ENCODE results near the gene METRN. TPM values are rescaled to one million over a fixed set of nuclear protein-coding genes. Genes with fewer than 3 reads are reported as not detected.

The METRN gene
- total RNA-seq, 1 experiment from 2014 or later, result 23.4 TPM

DNA sequence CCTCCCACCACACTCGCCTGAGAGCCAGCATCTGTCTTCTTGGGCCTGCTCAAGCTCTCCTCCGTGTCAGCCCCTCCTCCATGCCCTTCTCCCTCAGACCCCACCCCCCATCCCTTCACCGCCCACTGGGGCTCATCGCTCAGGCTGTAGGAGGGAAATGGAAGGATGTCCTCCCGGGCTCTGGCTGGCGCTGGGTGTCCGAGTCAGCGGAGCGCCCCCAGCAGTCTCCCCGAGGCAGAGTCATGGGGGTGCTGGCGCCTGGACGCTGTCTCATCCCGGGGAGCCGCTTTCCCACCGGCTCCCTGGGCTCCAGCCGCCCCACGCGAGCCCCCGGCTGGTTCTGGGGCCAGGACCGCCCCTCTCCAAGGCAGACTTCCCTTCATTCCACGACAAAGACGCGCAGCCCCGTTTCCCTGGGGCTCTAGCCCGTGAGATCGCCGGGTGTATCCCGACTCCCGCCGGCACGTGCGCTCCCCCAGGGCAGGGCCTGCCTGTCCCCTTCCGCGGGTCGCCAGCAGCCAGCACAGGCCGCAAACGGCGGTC, 5.6 kb downstream of the METRN start:
- H3K36me3 Mint-ChIP-seq (ENCODE audit: insufficient read depth, unreplicated experiment), result peaks cover 10% of the 10 kb centered on the region

DNA sequence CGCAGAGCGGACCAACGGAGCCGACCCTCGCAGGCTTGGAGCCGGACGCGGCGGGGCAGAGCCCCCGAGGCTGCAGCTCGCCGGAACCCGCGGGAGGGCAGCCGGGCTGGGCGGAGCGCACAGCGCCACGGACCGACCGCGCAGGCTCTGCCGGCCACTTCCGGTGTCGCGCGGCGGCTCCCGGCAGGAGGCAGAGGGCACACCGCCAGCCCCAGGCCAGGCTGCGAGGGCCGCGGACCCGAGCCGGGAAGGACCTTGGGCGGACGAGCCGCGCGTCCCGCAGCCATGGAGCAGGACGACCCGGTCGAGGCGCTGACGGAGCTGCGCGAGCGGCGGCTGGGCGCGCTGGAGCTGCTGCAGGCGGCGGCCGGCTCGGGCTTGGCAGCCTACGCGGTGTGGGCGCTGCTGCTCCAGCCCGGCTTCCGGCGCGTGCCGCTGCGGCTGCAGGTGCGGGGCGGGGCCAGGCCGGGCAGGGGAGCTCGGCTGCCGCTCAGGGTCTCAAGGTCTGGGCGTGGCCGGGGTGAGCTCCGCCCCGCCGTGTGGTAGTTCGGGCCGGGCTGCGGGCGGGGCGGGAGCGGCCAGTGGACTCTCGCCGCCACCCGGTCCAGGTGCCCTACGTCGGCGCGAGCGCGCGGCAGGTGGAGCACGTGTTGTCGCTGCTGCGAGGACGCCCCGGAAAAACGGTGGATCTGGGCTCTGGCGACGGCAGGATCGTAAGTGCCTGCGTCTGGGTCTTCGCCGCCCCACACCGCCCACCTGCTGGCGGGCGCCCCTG, 6.3 kb downstream of the METRN start, which contains the start of gene ANTKMT:
TSS of gene ANTKMT (plus strand) at position 157 of the 775 bp plus-strand sequence. CDS start at position 286, 129 bp downstream.
- H3K9me3 ChIP-seq, result no peaks in the 10 kb centered on the region
- ChIA-PET POLR2A (interaction anchor here (0.6 to 2.4 kb wide), 11 partner anchors 9 to 67 kb away, joined by 3 to 12 read pairs (median 4); partner anchors contain the start of genes CHTF18, CIAO3, FBXL16 and RHBDL1), CTCF (interaction anchor here (0.6 to 1.7 kb wide), 2 partner anchors 9 to 67 kb away, joined by 4 to 13 read pairs; partner anchors contain the start of genes CHTF18 and RPUSD1)
- peak within 1 kb of the TSS; percentile 39 for H3K27ac Mint-ChIP-seq (ENCODE audit: unreplicated experiment)
- H3K36me3 ChIP-seq (ENCODE audit: control insufficient read depth, insufficient read depth, low read length), result no peaks in the 10 kb centered on the region
- peak within 1 kb of the TSS; percentile 86 for H3K4me3 ChIP-seq (ENCODE audit: low read depth, low read length)
- no peaks in the 10 kb centered on the region for H3K9me3 Mint-ChIP-seq (ENCODE audit: unreplicated experiment)
- BruUV-seq (replicated peaks), result no TSS peak
- H3K4me3 Mint-ChIP-seq (ENCODE audit: unreplicated experiment), result peak within 1 kb of the TSS; percentile 73
- peaks cover 24% of the 10 kb centered on the region for H3K4me1 ChIP-seq
- TF ChIP-seq, protein P1, sequence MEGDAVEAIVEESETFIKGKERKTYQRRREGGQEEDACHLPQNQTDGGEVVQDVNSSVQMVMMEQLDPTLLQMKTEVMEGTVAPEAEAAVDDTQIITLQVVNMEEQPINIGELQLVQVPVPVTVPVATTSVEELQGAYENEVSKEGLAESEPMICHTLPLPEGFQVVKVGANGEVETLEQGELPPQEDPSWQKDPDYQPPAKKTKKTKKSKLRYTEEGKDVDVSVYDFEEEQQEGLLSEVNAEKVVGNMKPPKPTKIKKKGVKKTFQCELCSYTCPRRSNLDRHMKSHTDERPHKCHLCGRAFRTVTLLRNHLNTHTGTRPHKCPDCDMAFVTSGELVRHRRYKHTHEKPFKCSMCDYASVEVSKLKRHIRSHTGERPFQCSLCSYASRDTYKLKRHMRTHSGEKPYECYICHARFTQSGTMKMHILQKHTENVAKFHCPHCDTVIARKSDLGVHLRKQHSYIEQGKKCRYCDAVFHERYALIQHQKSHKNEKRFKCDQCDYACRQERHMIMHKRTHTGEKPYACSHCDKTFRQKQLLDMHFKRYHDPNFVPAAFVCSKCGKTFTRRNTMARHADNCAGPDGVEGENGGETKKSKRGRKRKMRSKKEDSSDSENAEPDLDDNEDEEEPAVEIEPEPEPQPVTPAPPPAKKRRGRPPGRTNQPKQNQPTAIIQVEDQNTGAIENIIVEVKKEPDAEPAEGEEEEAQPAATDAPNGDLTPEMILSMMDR (IDR thresholded peaks at IDR 0.05; ENCODE audit: insufficient read depth in 1 of 2, low read depth in 1 of 2, low read length in 1 of 2, severe bottlenecking in 1 of 2, unreplicated experiment in 1 of 2), result no peak
- DNase-seq, result peak; percentile 89 to 95
- H3K27me3 Mint-ChIP-seq (ENCODE audit: insufficient read depth, unreplicated experiment), result no peaks in the 10 kb centered on the region
- intact Hi-C loops (cut with micrococcal nuclease; ENCODE audit: unreplicated experiment), result no loop called here
- H3K4me1 Mint-ChIP-seq (ENCODE audit: low read depth, unreplicated experiment), result no peaks in the 10 kb centered on the region
- no peaks in the 10 kb centered on the region for H3K27me3 ChIP-seq (replicated peaks; ENCODE audit: control insufficient read depth, insufficient read depth, low read length)
- H3K36me3 Mint-ChIP-seq (ENCODE audit: insufficient read depth, unreplicated experiment), result peaks cover 3% of the 10 kb centered on the region

More for the DNA sequence above, 5.6 kb downstream of the METRN start:
- H3K4me3 ChIP-seq (ENCODE audit: low read depth, low read length), result peak overlapping the region; percentile 86
- ChIA-PET CTCF (interaction anchor here (0.6 to 1.7 kb wide), 5 partner anchors 8 to 335 kb away, joined by 3 to 13 read pairs (median 3); no protein-coding TSS in a partner anchor), POLR2A (interaction anchor here (0.9 to 2.4 kb wide), 4 partner anchors 8 to 68 kb away, joined by 3 to 12 read pairs (median 5); partner anchors contain the start of genes CHTF18 and RPUSD1)
- intact Hi-C loops (cut with micrococcal nuclease; ENCODE audit: unreplicated experiment), result no loop called here
- Mint-ChIP-seq H3K4me3 (ENCODE audit: unreplicated experiment) (peak overlapping the region; percentile 73), H3K27me3 (ENCODE audit: insufficient read depth, unreplicated experiment) (no peaks in the 10 kb centered on the region), H3K9me3 (ENCODE audit: unreplicated experiment) (no peaks in the 10 kb centered on the region), H3K4me1 (ENCODE audit: low read depth, unreplicated experiment) (no peaks in the 10 kb centered on the region), H3K27ac (ENCODE audit: unreplicated experiment) (peak overlapping the region; percentile 39)
- H3K9me3 ChIP-seq, result no peaks in the 10 kb centered on the region
- TF ChIP-seq, protein P1 (IDR thresholded peaks at IDR 0.05; ENCODE audit: insufficient read depth in 1 of 2, low read depth in 1 of 2, low read length in 1 of 2, severe bottlenecking in 1 of 2, unreplicated experiment in 1 of 2), result no peak
- peak in 1 of 2 experiments; percentile 64 for DNase-seq
- peaks cover 29% of the 10 kb centered on the region for H3K4me1 ChIP-seq
- no peaks in the 10 kb centered on the region for H3K36me3 ChIP-seq (ENCODE audit: control insufficient read depth, insufficient read depth, low read length)
- BruUV-seq (replicated peaks), result no TSS peak
- H3K27me3 ChIP-seq (replicated peaks; ENCODE audit: control insufficient read depth, insufficient read depth, low read length), result no peaks in the 10 kb centered on the region

All from Caco-2 (cell line).